ENCODE measurements around the gene CREBRF. TPM values are rescaled to one million over a fixed set of nuclear protein-coding genes. Genes with fewer than 3 reads are reported as not detected.
"Not testable (repeated sequence)": the region's sequence is repeated elsewhere in the genome, so short reads cannot be mapped to it uniquely, and the experiment has no call there.

The CREBRF gene
- total RNA-seq, 1 experiment from 2014 or later: 25.6 TPM

GRCh38 chr5:173029499-173029921 lies 26.6 kb upstream of the CREBRF start:
- in situ Hi-C loops (cut with HindIII; ENCODE audit: low pct_unique_long_range_greater_than_20kb, low sequenced_read_pairs): no loop called here

GRCh38 chr5:173032096-173032495 lies 24.1 kb upstream of the CREBRF start:
- DNase-seq (ENCODE audit: low read depth, low spot score); in situ Hi-C loops (cut with HindIII; ENCODE audit: low pct_unique_long_range_greater_than_20kb, low sequenced_read_pairs): not testable (repeated sequence)

More at GRCh38 chr5:173029499-173029921, 26.6 kb upstream of the CREBRF start:
- DNase-seq (ENCODE audit: low read depth, low spot score): no peak

GRCh38 chr5:173032730-173033129 lies 23.4 kb upstream of the CREBRF start:
- in situ Hi-C loops (cut with HindIII; ENCODE audit: low pct_unique_long_range_greater_than_20kb, low sequenced_read_pairs): no loop called here

GRCh38 chr5:173033923-173034322 lies 22.2 kb upstream of the CREBRF start:
- in situ Hi-C loops (cut with HindIII; ENCODE audit: low pct_unique_long_range_greater_than_20kb, low sequenced_read_pairs): no loop called here
- no peak for DNase-seq (ENCODE audit: low read depth, low spot score)

More at GRCh38 chr5:173032730-173033129, 23.4 kb upstream of the CREBRF start:
- no peak for DNase-seq (ENCODE audit: low read depth, low spot score)

GRCh38 chr5:173035904-173036707 lies 20.0 kb upstream of the CREBRF start:
- in situ Hi-C loops (cut with HindIII; ENCODE audit: low pct_unique_long_range_greater_than_20kb, low sequenced_read_pairs): no loop called here

GRCh38 chr5:173039188-173039587 lies 17.0 kb upstream of the CREBRF start:
- in situ Hi-C loops (cut with HindIII; ENCODE audit: low pct_unique_long_range_greater_than_20kb, low sequenced_read_pairs): no loop called here
- DNase-seq (ENCODE audit: low read depth, low spot score): no peak

More at GRCh38 chr5:173035904-173036707, 20.0 kb upstream of the CREBRF start:
- DNase-seq (ENCODE audit: low read depth, low spot score): no peak

GRCh38 chr5:173039964-173040363 lies 16.2 kb upstream of the CREBRF start:
- in situ Hi-C loops (cut with HindIII; ENCODE audit: low pct_unique_long_range_greater_than_20kb, low sequenced_read_pairs): no loop called here
- DNase-seq (ENCODE audit: low read depth, low spot score): no peak

- DNase-seq (ENCODE audit: low read depth, low spot score): no peak
- in situ Hi-C loops (cut with HindIII; ENCODE audit: low pct_unique_long_range_greater_than_20kb, low sequenced_read_pairs): no loop called here
Observed at GRCh38 chr5:173041881-173042762, 14.0 kb upstream of the CREBRF start.

GRCh38 chr5:173042763-173043107 lies 13.4 kb upstream of the CREBRF start:
- DNase-seq (ENCODE audit: low read depth, low spot score): no peak
- in situ Hi-C loops (cut with HindIII; ENCODE audit: low pct_unique_long_range_greater_than_20kb, low sequenced_read_pairs): no loop called here

- DNase-seq (ENCODE audit: low read depth, low spot score): no peak
Observed at GRCh38 chr5:173045474-173045873, 10.7 kb upstream of the CREBRF start.

GRCh38 chr5:173047096-173047837 lies 8.9 kb upstream of the CREBRF start:
- in situ Hi-C loops (cut with HindIII; ENCODE audit: low pct_unique_long_range_greater_than_20kb, low sequenced_read_pairs): not testable (repeated sequence)

More at GRCh38 chr5:173045474-173045873, 10.7 kb upstream of the CREBRF start:
- in situ Hi-C loops (cut with HindIII; ENCODE audit: low pct_unique_long_range_greater_than_20kb, low sequenced_read_pairs): no loop called here

GRCh38 chr5:173047838-173048105 lies 8.4 kb upstream of the CREBRF start:
- in situ Hi-C loops (cut with HindIII; ENCODE audit: low pct_unique_long_range_greater_than_20kb, low sequenced_read_pairs): no loop called here
- no peak for DNase-seq (ENCODE audit: low read depth, low spot score)

More at GRCh38 chr5:173047096-173047837, 8.9 kb upstream of the CREBRF start:
- not testable (repeated sequence) for DNase-seq (ENCODE audit: low read depth, low spot score)

- no peak for DNase-seq (ENCODE audit: low read depth, low spot score)
- in situ Hi-C loops (cut with HindIII; ENCODE audit: low pct_unique_long_range_greater_than_20kb, low sequenced_read_pairs): no loop called here
Observed at GRCh38 chr5:173050791-173051190, 5.4 kb upstream of the CREBRF start.

- in situ Hi-C loops (cut with HindIII; ENCODE audit: low pct_unique_long_range_greater_than_20kb, low sequenced_read_pairs): no loop called here
- DNase-seq (ENCODE audit: low read depth, low spot score): no peak
Observed at GRCh38 chr5:173051746-173052145, 4.4 kb upstream of the CREBRF start.

GRCh38 chr5:173053041-173053440 lies 3.1 kb upstream of the CREBRF start:
- in situ Hi-C loops (cut with HindIII; ENCODE audit: low pct_unique_long_range_greater_than_20kb, low sequenced_read_pairs): no loop called here
- no peak for DNase-seq (ENCODE audit: low read depth, low spot score)

- no peak for DNase-seq (ENCODE audit: low read depth, low spot score)
- in situ Hi-C loops (cut with HindIII; ENCODE audit: low pct_unique_long_range_greater_than_20kb, low sequenced_read_pairs): no loop called here
Observed at GRCh38 chr5:173055042-173055721, 970 bp upstream of the CREBRF start.

- no peak for DNase-seq (ENCODE audit: low read depth, low spot score)
- in situ Hi-C loops (cut with HindIII; ENCODE audit: low pct_unique_long_range_greater_than_20kb, low sequenced_read_pairs): no loop called here
Observed at GRCh38 chr5:173055722-173055982, 500 bp upstream of the CREBRF start.

GRCh38 chr5:173056783-173057061 lies 570 bp downstream of the CREBRF start:
- no peak for DNase-seq (ENCODE audit: low read depth, low spot score)
- in situ Hi-C loops (cut with HindIII; ENCODE audit: low pct_unique_long_range_greater_than_20kb, low sequenced_read_pairs): no loop called here

Measured in SK-MEL-5 (cell line).